ENCODE measurements around the gene RHOT2.

RHOT2 gene

DNA sequence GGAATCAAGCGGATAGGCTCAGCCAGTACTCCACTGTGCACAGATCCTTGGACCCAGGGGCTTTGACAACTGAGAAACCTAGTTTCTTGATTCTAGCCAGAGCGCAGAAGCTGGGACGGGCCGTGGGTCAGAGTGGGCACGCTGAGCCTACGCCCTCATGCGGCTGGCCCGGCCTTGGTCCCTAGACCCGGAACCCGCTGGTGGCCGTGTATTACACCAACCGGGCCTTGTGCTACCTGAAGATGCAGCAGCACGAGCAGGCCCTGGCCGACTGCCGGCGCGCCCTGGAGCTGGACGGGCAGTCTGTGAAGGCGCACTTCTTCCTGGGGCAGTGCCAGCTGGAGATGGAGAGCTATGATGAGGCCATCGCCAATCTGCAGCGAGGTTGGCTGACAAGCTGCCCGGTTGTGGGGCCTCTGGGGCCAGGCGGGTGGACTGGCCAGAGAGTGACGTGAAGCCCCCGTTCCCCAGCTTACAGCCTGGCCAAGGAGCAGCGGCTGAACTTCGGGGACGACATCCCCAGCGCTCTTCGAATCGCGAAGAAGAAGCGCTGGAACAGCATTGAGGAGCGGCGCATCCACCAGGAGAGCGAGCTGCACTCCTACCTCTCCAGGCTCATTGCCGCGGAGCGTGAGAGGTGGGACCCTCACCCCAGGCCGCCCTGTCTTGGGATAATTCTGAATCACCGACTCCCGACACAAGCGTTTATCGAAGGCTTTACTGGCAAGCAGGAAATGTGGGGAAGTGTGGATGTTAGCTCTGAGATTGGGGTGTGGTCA, 13.2 kb downstream of the RHOT2 start:
- no peak for TF ChIP-seq ZFX (IDR thresholded peaks at IDR 0.05; ENCODE audit: borderline replicate concordance)
- TF ChIP-seq, protein P1, sequence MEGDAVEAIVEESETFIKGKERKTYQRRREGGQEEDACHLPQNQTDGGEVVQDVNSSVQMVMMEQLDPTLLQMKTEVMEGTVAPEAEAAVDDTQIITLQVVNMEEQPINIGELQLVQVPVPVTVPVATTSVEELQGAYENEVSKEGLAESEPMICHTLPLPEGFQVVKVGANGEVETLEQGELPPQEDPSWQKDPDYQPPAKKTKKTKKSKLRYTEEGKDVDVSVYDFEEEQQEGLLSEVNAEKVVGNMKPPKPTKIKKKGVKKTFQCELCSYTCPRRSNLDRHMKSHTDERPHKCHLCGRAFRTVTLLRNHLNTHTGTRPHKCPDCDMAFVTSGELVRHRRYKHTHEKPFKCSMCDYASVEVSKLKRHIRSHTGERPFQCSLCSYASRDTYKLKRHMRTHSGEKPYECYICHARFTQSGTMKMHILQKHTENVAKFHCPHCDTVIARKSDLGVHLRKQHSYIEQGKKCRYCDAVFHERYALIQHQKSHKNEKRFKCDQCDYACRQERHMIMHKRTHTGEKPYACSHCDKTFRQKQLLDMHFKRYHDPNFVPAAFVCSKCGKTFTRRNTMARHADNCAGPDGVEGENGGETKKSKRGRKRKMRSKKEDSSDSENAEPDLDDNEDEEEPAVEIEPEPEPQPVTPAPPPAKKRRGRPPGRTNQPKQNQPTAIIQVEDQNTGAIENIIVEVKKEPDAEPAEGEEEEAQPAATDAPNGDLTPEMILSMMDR (IDR thresholded peaks at IDR 0.05), result peak; percentile 34
- peak overlapping the region; percentile 98 for H3K27ac ChIP-seq

DNA sequence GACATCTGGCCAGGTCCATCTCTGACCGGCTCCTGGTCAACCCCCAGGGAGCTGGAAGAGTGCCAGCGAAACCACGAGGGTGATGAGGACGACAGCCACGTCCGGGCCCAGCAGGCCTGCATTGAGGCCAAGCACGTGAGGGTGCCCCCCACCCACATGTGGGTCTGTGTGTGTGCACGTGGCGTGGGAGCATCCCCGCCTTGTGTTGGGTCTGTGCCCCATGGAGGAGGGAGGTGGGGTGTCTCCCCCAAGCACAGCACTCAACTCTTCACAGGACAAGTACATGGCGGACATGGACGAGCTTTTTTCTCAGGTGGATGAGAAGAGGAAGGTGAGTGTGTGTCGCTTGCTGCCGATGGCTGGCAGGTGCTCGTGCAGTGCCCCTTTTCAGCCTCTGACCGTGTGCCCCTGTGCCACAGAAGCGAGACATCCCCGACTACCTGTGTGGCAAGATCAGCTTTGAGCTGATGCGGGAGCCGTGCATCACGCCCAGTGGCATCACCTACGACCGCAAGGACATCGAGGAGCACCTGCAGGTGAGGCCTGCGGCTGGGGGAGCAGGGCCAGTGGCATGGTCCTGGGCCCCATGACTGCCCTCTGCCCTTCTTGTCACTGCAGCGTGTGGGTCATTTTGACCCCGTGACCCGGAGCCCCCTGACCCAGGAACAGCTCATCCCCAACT, 14.0 kb downstream of the RHOT2 start:
- no peak for TF ChIP-seq ZFX (IDR thresholded peaks at IDR 0.05; ENCODE audit: borderline replicate concordance)
- TF ChIP-seq, protein P1 (IDR thresholded peaks at IDR 0.05), result no peak

DNA sequence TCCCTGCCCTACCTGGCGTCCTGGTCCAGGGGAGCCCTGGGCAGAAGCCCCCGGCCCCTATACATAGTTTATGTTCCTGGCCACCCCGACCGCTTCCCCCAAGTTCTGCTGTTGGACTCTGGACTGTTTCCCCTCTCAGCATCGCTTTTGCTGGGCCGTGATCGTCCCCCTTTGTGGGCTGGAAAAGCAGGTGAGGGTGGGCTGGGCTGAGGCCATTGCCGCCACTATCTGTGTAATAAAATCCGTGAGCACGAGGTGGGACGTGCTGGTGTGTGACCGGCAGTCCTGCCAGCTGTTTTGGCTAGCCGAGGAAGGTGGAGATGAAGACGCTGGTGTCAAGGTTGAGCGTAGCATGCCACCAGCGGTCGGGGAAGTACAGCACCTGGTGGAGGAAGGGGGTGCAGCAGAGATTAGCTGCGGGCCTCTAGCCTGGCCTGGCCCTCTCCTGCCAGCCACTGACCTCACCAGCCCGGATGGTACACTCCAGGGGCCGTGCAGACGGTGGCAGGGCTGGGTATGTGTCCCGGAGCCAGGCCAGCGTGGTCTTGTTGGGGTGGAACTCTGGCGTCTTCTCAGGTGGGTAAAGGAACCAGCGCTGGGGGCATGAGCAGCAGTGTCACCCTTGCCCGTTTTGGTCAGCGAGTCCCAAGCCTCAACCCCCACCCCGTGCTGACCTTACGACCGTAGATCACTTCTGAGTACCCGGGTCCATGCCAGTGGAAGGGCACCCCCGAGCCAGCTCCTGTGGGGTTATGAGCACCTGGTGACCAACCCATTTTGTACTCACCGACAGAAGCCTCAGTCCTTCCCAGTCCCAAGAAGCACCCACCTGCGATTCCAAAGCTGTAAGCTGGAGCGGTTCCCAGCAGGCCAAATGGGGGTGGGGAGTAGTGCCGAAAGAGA, 14.8 kb downstream of the RHOT2 start:
- TF ChIP-seq ZFX (IDR thresholded peaks at IDR 0.05; ENCODE audit: borderline replicate concordance), result no peak
- TF ChIP-seq, protein P1 (IDR thresholded peaks at IDR 0.05), result no peak
- peak overlapping the region; percentile 98 for H3K27ac ChIP-seq

More for the DNA sequence above, 14.0 kb downstream of the RHOT2 start:
- peak overlapping the region; percentile 98 for H3K27ac ChIP-seq

DNA sequence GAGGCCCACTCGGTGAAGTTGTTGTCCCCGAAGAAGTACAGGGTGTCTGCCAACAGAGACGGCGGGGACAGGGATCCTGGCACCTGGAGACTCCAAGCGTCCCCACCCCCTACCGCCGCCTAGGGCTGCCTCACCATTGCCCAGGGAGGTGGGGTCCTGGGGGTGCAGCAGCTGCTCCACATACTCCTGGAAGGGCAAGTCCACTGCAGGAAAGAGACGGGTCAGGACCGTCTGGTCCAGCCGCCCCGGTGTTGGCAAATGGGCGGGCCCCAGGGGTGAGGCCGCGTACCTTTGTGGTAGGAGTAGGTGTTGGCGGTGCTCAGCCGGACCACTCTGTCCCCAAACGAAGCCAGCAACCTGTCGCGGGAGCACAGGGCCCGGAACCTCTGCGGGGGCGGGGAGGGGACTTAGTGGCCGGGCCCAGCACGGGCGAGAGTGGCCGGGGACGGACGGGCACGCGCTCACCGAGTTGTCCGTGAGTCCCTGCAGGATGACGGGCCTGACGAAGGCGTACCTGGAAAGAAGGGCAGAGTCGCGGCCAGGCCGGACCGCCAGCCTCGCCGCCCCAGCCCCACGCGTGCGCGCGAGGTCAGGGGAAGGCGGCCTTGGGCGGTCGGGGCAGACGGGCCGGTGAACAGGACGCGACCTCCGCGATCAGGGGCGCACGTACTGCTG, 15.6 kb downstream of the RHOT2 start:
- TF ChIP-seq, protein P1 (IDR thresholded peaks at IDR 0.05), result no peak
- no peak for TF ChIP-seq ZFX (IDR thresholded peaks at IDR 0.05; ENCODE audit: borderline replicate concordance)
- H3K27ac ChIP-seq, result peak overlapping the region; percentile 98

DNA sequence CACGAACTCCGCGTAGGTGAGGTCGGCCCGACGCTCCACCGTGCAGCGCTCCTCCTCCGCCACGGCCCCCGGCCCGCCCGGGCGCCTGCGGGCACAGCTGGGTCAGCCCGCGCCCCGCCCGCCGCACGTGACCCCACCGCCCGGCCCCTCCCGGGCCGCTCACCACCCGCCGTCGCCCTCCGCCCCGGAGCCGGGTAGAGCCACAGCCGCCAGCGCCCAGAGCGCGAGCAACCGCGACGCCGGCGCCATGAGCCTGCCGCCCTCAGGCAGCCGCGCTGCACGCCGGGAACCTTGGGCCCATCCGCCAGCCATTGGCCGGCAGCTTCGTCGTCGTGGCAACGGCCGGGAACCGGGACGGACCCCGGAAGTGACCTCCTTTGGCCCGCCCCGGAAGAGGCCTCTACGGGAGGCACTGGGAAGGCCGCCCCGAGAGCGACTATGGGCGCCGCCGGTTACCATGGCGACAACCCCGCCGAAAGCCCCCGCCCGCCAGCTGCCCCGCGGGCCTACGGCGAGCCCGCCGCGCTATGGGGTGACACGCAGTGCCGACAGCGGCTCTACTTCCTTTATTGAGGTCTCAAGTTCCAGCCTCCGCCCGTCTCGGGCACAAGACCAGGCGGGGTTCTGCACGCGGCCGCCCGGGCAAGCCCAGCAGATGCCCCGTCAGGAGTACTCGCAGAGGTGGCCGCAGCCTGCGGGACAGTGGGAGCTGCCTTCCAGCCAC, 16.3 kb downstream of the RHOT2 start, which contains the start of gene JMJD8:
JMJD8 (minus strand) TSS at position 264 of the 724 bp plus-strand sequence; CDS start at position 249, 15 bp downstream.
- TF ChIP-seq ZFX (IDR thresholded peaks at IDR 0.05; ENCODE audit: borderline replicate concordance), result no peak
- TF ChIP-seq, protein P1 (IDR thresholded peaks at IDR 0.05), result no peak
- peak within 1 kb of the TSS; percentile 98 for H3K27ac ChIP-seq

Data from 22Rv1 (cell line).